8988T (cell line): Measurements from ENCODE around the gene MNX1.

Source experiments
- DNase-seq: peaks from one replicate; pipeline ENCODE4 v3.0.0; 2011

Gene MNX1

DNA sequence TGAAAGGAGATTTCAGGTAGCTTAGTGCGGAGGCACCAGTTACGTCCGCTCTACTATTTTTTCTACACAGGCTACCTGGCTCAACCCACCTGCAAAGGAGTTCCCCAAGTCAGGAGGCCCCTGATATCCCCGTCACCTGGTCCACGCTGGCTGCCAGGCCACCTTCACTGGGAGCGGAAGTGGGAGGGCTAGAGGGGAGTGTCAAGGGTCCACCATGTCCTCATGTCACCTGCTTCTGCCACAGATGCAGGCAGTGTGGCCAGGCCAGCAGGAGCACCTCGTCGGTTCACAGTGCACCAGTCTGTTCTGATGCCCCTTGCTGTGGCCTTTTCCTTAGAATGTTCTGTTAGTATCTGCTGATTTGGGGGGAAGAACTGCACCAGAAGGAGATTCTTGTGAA is 44.1 kb downstream of the MNX1 start:
- DNase-seq, result no peak

- DNase-seq, result no peak
Measured at GRCh38 chr7:156964971-156965370, 45.5 kb downstream of the MNX1 start.

DNA sequence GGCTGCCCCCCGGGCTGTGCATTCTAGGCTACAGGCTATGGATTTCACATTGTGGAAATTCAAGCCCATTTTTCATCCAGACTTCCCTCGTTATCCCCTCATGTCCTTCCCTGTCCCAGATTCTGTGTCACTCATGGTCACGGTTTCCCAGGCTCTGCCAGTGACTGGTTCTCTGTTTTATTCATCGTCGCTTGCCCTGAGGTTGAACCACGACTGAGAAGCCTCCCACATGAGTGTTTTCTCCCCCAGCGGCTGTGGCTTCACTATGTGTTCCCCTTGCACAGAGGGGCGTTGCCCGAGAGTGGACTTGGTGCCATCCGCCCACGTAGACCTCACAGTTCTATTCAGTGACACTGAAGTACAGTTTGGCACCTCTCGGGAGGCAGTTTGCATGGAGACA is 47.0 kb downstream of the MNX1 start:
- no peak for DNase-seq

DNA sequence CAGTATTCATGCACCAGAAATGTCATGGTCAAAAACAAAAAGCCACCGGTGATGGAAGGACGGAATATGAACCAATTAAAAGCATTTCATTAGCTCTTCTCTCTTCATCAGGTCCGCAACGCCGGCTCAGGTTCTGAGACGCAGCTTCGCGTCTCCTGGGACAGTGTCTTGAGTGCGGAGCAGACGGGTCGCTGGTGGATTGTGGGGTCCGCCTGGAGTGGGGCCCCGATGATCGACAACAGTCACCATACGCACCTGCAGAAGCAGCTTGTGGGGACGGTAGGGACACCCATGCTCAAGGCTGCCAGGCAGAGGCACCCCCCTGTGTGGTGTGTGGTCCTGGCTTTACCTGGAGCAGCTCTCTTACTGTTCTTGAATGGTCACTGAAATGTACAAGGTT is 47.6 kb downstream of the MNX1 start:
- DNase-seq, result no peak

GRCh38 chr7:156962145-156962544 is 48.3 kb downstream of the MNX1 start:
- DNase-seq, result no peak

DNA sequence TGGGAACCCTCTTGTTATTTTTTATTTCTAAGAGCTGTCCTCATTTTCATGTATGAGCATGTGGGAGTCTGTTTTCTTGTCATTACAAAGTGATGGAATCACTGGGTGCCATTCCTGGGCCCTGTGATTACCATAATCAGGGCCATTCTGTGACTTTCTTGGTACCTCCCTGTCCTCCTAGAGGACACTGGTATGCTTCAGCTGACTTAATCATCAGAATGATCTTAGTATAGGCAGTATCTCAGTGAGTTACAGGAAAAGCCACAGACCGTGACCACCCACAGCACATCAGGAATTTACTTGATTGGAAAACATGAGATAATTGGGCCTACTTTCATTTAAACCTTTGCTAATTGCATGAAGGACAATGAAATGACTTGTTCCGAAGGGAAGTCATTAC is 53.7 kb downstream of the MNX1 start:
- DNase-seq, result no peak

DNA sequence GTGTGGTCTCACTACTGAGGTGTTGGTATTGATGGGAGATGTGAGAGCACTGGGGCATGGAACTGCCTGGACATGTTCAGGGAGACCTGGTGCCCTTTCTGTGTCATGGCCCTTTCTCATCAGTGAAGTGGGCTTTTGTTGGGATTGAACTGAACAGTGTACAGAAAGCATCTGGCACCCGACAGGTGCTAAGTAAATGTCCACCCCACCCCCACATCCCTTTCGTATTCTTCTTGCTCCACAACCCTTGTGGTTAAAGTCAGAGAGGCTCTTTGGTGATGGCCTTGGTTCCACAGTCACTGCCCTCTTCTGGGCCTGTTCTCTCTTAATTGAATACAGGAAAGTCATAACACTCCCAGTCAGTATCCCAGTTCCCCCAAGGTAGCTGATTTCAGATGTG is 55.5 kb downstream of the MNX1 start:
- no peak for DNase-seq
